Measurements from ENCODE around the gene METTL26.

The METTL26 gene

DNA sequence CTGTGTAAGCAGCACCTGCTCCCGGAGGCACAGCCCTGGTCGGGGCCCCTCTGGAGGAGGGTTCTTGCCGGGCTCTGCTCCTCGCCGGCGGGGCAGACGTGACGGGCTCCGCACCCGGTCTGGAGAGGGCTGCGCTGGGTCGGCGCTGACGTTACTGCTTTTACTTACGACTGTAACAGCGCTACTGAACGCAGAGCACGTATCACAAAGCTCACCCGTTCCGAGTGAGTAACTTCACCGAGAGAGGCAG lies 47.5 kb downstream of the METTL26 start:
- peaks cover 14% of the 10 kb centered on the region for H3K4me1 ChIP-seq (ENCODE audit: low read length)
- peak overlapping the region; percentile 79 for H3K9ac ChIP-seq (ENCODE audit: low read length)
- no peaks in the 10 kb centered on the region for H3K9me3 ChIP-seq (ENCODE audit: insufficient read depth, low read length)
- H4K20me1 ChIP-seq (ENCODE audit: insufficient read depth, low read length), result peaks cover 8% of the 10 kb centered on the region; the same call in 1 of the 2 replicates
- H3K4me3 ChIP-seq (ENCODE audit: low read length), result peak overlapping the region; percentile 86
- H3K27me3 ChIP-seq (ENCODE audit: low read depth, low read length), result no peaks in the 10 kb centered on the region; the same call in 1 of the 2 replicates
- no peak for TF ChIP-seq CTCF (IDR thresholded peaks at IDR 0.05; ENCODE audit: low read depth, low read length)
- no peak for TF ChIP-seq EZH2phosphoT487 (IDR thresholded peaks at IDR 0.05; ENCODE audit: low read depth)
- H3K4me2 ChIP-seq (ENCODE audit: low read length), result peak overlapping the region; percentile 70
- H3K79me2 ChIP-seq (ENCODE audit: low read length), result peaks cover 27% of the 10 kb centered on the region
- peaks cover 4% of the 10 kb centered on the region for H3K36me3 ChIP-seq (replicated peaks; ENCODE audit: low read depth, low read length)
- H3K27ac ChIP-seq (ENCODE audit: low read length), result peak overlapping the region; percentile 88
- no peak overlapping the region for H2AFZ ChIP-seq (ENCODE audit: low read depth, low read length)

DNA sequence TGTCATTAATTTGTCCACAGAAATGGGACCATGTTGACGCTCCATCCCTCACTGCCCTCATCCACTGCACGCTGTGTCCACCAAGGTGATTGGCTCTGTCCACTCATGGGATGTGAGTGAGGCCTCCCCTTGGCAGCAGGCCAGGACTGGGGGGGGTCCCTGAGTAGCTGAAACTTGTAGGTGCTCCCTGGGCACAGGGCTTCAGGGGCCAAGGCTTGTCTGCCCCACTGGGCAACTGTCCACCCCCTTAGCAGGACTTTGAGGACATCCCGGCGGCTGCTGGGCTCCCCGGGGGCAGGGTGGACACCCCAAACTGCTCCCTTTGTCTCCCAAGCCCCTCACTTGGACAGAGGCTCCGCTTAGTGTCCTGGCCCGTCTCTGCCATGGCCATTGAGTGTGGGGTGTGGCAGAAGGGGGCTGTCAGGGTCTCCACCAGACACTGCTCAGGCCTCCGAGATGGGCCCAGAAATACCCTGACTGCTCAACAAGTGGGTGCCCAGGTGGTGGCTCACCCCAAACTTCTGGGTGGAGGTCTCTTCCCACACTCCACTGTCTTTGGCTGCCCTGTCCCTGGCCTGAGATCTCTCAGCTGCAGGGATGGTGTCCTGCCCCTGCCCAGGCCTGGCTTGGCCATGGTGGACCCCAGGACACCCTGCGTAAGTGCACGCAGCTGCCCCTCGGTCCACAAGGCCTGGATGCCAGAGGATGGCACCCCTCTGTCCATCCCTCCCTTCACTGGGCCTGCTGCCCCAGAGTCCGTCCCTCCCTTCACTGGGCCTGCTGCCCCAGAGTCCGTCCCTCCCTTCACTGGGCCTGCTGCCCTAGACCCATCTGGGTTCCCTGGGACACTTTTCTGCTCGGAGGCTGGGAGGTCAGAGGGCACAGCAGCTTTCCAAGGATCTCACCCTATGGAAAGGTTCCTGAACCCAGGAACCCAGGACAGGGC lies 49.2 kb downstream of the METTL26 start:
- H3K4me3 ChIP-seq (ENCODE audit: low read length), result no peak overlapping the region
- H3K27me3 ChIP-seq (ENCODE audit: low read depth, low read length), result no peaks in the 10 kb centered on the region; the same call in 1 of the 2 replicates
- peaks cover 27% of the 10 kb centered on the region for H3K79me2 ChIP-seq (ENCODE audit: low read length)
- peaks cover 14% of the 10 kb centered on the region for H3K4me1 ChIP-seq (ENCODE audit: low read length)
- H3K4me2 ChIP-seq (ENCODE audit: low read length), result peak overlapping the region; percentile 70
- H3K27ac ChIP-seq (ENCODE audit: low read length), result no peak overlapping the region
- peaks cover 8% of the 10 kb centered on the region; the same call in 1 of the 2 replicates for H4K20me1 ChIP-seq (ENCODE audit: insufficient read depth, low read length)
- TF ChIP-seq CTCF (IDR thresholded peaks at IDR 0.05; ENCODE audit: low read depth, low read length) (no peak), EZH2phosphoT487 (IDR thresholded peaks at IDR 0.05; ENCODE audit: low read depth) (no peak)
- no peaks in the 10 kb centered on the region for H3K9me3 ChIP-seq (ENCODE audit: insufficient read depth, low read length)
- H3K36me3 ChIP-seq (replicated peaks; ENCODE audit: low read depth, low read length), result peaks cover 4% of the 10 kb centered on the region
- no peak overlapping the region for H3K9ac ChIP-seq (ENCODE audit: low read length)
- H2AFZ ChIP-seq (ENCODE audit: low read depth, low read length), result no peak overlapping the region

GRCh38 chr16:586047-586644 lies 50.0 kb downstream of the METTL26 start:
- no peaks in the 10 kb centered on the region; the same call in 1 of the 2 replicates for H3K27me3 ChIP-seq (ENCODE audit: low read depth, low read length)
- H2AFZ ChIP-seq (ENCODE audit: low read depth, low read length), result no peak overlapping the region

More at GRCh38 chr16:586047-586644, 50.0 kb downstream of the METTL26 start:
- TF ChIP-seq CTCF (IDR thresholded peaks at IDR 0.05; ENCODE audit: low read depth, low read length) (no peak), EZH2phosphoT487 (IDR thresholded peaks at IDR 0.05; ENCODE audit: low read depth) (no peak)
- Histone ChIP-seq H3K4me3 (ENCODE audit: low read length) (no peak overlapping the region), H4K20me1 (ENCODE audit: insufficient read depth, low read length) (peaks cover 8% of the 10 kb centered on the region; the same call in 1 of the 2 replicates), H3K4me2 (ENCODE audit: low read length) (no peak overlapping the region), H3K36me3 (replicated peaks; ENCODE audit: low read depth, low read length) (peaks cover 4% of the 10 kb centered on the region), H3K9me3 (ENCODE audit: insufficient read depth, low read length) (no peaks in the 10 kb centered on the region), H3K4me1 (ENCODE audit: low read length) (peaks cover 14% of the 10 kb centered on the region), H3K27ac (ENCODE audit: low read length) (no peak overlapping the region), H3K79me2 (ENCODE audit: low read length) (peaks cover 27% of the 10 kb centered on the region), H3K9ac (ENCODE audit: low read length) (no peak overlapping the region)
